IPS-NIHi11 (cell line): ENCODE data around the gene TRPC4AP.

Experiments
- DNase-seq: peaks from one replicate; pipeline ENCODE4 v3.0.0; 2012; ENCODE audit warnings: mixed read lengths, low spot score

The TRPC4AP gene

GRCh38 chr20:35014537-35014936 is 78.1 kb downstream of the TRPC4AP start:
- DNase-seq: no peak

DNA sequence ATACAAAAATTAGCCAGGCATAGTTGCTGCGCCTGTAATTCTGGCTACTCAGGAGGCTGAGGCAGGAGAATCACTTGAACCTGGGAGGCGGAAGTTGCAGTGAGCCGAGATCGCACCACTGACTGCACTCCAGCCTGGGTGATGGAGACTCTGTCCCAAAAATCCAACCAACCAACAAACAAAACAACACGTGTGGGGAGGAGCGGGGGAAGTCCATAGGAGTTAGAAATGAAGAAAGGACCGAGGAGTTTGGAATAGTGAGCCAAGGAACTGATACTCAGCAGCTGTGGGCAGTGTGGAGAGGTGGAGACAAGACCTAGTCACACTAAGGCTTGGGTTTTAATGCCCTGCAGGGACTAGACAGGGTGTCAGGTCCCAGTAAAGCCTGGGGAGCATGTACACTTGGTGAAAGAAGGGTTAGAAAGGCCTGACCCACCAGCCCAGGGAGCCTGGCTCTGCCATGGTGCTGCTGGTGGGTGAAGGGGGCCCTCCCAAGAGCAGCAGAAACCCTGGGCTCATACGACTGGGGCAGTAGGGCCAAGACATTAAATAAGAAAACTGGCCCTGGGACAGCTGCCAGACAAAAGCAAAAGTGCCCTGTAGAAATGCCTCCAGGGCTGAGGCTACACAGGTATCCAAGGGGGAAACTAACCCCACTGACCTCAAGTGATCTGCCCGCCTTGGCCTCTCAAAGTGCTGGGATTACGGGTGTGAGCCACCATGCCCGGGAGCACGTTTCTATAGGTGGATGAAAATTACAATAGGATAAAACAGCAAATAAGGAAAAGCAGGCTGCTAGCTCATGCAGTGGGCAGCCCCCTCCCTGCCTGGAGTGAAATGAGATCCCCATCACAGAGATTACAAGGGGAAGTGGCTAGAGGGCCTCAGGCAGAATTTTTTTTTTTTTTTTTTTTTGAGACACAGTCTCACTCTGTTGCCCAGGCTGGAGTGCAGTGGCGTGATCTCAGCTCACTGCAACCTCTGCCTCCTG is 78.9 kb downstream of the TRPC4AP start:
- DNase-seq: no peak

GRCh38 chr20:35012227-35013069 is 80.2 kb downstream of the TRPC4AP start:
- DNase-seq: no peak

- no peak for DNase-seq
These were observed 80.9 kb downstream of the TRPC4AP start for GRCh38 chr20:35011589-35012226.

- DNase-seq: peak; percentile 23
These were observed 82.0 kb downstream of the TRPC4AP start for GRCh38 chr20:35010405-35011192.

GRCh38 chr20:35009665-35010328 is 82.8 kb downstream of the TRPC4AP start:
- DNase-seq: no peak

GRCh38 chr20:35008411-35009342 is 83.9 kb downstream of the TRPC4AP start:
- DNase-seq: no peak

GRCh38 chr20:35007891-35008290 is 84.7 kb downstream of the TRPC4AP start:
- DNase-seq: no peak

DNA sequence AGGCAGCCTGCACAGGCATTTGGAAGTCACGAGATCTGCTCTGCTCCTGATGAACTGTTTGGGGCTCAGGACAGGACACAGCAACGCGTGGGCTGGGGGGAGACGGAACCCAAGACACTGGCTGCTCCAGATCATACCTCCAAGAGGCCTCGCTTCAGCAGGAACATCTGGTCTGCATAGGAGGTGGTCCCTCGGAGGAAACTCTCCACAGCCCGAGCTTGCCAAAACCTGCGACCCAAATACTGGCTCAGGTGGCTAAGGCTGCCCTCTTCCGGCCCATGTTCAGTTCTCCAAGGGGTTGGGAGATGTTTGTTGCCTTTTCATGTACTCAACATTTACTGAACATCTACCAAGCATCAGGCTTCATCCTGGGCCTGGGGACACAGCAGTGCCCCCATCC is 85.2 kb downstream of the TRPC4AP start:
- no peak for DNase-seq

GRCh38 chr20:35006531-35006971 is 86.1 kb downstream of the TRPC4AP start:
- DNase-seq: no peak

DNA sequence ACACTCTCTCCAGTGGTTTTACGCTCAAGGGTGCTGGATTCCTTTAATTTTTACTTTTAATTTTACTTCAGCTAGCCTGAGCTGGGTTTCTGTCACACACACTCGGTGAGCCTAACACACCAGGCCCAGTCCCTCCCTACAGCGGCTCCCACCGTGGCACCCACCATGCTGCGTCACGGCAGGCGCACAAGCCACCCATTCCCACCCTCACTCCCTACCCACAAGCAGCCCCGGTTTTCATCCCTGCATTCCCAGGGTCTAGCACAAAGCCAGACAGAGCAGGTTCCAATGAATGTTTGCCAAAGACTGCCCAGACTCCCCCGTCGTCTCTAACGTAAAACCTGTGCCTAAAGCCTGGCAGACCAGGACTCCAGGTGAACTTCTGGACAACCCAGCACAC is 86.6 kb downstream of the TRPC4AP start:
- DNase-seq: peak; percentile 7

DNA sequence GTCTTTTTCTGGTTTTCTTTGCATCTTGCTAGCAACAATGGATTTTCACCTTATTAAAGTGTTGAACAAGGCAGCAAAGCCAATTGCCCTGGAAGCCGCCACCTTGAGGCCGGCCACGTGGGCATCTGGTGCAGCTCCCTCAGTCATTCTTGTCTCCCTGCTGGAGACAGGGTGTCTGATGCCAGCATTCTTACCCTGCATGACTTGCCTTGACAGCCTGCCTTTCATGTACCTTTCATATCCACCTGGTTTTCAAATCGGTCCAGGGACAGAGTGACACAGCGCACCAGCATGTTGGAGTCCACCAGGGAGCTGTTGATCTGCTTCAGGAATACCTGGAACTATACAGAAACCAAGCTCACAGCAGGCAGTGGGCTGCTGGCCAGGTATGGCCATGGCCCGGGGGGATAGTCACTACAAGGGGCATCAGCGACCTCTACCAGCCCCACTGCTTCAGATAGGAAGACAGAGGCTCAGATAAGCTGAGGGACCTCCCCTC is 87.1 kb downstream of the TRPC4AP start:
- DNase-seq: peak; percentile 9

DNA sequence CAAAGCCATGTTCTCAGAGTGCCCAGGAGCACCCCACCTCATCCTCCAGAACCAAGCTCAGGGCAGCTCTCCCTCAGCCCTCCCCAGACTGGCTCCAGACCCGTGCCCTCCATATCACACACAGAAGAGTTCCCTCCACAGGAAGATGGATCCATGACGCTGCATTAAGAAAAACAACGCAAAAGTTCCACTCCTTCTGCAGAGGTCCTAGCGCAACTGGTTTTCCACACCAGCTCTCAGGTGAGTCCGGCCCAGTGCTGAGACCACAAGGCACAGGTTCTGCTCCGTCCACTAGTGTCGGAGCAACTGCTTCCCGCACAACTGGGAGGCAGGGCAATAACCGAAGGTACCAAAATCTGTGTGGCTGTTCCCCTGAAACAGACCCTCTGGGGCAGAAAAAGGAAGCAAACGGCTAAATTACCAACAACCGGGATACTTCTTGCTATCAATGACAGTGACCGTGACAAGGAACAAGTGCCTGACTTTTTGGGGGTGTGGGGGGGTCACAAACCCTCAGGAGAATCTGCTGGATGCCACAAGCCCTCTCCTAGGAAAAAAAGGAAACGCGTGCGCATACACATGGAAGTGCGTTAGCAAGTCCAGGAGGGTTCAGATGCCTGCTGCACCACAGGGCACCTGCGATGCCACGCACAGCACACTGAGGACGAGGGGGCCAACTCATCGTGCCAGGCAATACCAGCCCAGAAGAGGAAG is 87.7 kb downstream of the TRPC4AP start:
- DNase-seq: no peak

- DNase-seq: no peak
These were observed 88.4 kb downstream of the TRPC4AP start for GRCh38 chr20:35004051-35004725.

GRCh38 chr20:35003211-35004031 is 89.2 kb downstream of the TRPC4AP start:
- DNase-seq: no peak

DNA sequence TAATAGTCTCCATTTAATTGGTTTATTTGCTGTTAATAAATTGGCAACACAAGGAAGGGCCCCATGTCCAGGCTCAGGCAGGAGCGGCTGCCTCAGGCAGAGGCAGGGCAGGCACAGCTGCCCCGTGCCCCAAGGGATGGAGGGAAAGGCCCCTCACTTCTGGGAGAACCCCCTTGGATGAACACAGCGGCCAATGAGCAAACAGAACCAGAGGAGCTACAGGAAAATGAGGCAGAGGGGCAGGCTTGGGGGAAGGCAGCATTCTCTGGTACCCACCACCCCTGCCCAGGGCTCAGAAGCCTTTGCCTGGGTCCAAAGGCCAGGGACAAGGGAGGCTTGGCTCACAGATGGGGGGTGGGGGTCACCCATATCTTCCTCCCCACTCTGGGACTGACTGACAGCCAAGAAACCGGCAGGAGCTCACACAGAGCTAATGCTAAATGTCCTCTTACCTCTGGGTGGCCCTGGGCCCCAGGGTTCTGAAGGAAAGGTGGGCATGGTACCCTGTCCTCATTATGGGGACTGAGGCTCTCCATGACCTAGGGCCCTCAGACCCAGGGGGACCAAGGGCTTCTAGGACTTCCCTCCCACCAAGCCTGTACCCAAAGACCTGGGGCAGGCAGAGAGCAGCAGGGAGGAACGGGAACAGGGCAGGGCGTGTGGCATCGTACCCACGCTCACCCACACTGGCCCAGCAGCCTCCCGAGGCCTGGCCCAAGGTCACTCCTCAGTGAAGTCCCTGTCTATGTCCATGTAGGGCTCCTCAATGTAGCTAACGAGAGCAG is 90.0 kb downstream of the TRPC4AP start:
- no peak for DNase-seq
